SU-DHL-6 (cell line): ENCODE results near the gene MBD4.
"Not testable (repeated sequence)": the region's sequence is repeated elsewhere in the genome, so short reads cannot be mapped to it uniquely, and the experiment has no call there.

Experiments
- H2AFZ ChIP-seq: fragments of 200-600 bp; sonication (generic); 2 replicates; pipeline ENCODE4 v1.6.1; 2014; ENCODE audit warnings: low read depth, mild to moderate bottlenecking, moderate library complexity, mixed read lengths, antibody characterized with exemption, low read length; ENCODE audit not compliant: severe bottlenecking
- H3F3A ChIP-seq: fragments of 200-600 bp; shearing (Covaris generic); 2 replicates; pipeline ENCODE4 v1.6.0; 2016; ENCODE audit warnings: antibody characterized with exemption, mild to moderate bottlenecking; ENCODE audit not compliant: insufficient read depth
- H3K27ac ChIP-seq: fragments of 200-600 bp; sonication (generic); 2 replicates; pipeline ENCODE4 v1.5.1; 2016; ENCODE audit warnings: low read depth, mild to moderate bottlenecking, low read length, moderate library complexity, mixed read lengths
- H3K27me3 ChIP-seq: fragments of 200-600 bp; sonication (generic), shearing (Covaris generic); 2 replicates; pipeline ENCODE4 v1.6.0; 2014; ENCODE audit warnings: mild to moderate bottlenecking, low read length
- H3K36me3 ChIP-seq: fragments of 200-600 bp; sonication (generic); 2 replicates; pipeline ENCODE4 v1.6.1; 2014; ENCODE audit warnings: mild to moderate bottlenecking, low read length, mixed read lengths
- H3K4me2 ChIP-seq: fragments of 300-600, 200-600 bp; shearing (Covaris generic), sonication (generic); 2 replicates; pipeline ENCODE4 v1.6.0; 2014; ENCODE audit warnings: low read length, low read depth, mild to moderate bottlenecking; ENCODE audit not compliant: poor library complexity, severe bottlenecking
- H3K4me3 ChIP-seq: fragments of 200-600 bp; sonication (generic); 2 replicates; pipeline ENCODE4 v1.5.1; 2014; ENCODE audit warnings: antibody characterized with exemption, low read length, mild to moderate bottlenecking, mixed read lengths; ENCODE audit not compliant: insufficient read depth, poor library complexity, severe bottlenecking
- H3K79me2 ChIP-seq: fragments of 200-600 bp; sonication (generic); 2 replicates; pipeline ENCODE4 v1.6.1; 2014; ENCODE audit warnings: mild to moderate bottlenecking, low read length, moderate library complexity; ENCODE audit not compliant: insufficient read depth
- H3K9ac ChIP-seq: fragments of 200-600 bp; sonication (generic); 2 replicates; pipeline ENCODE4 v1.7.0; 2014; ENCODE audit warnings: mild to moderate bottlenecking, low read length
- H3K9me2 ChIP-seq: fragments of 200-600 bp; sonication (generic); replicated peaks from 2 replicates; pipeline ENCODE4 v1.6.1; 2014; ENCODE audit warnings: low read length; ENCODE audit not compliant: insufficient read depth
- H3K9me3 ChIP-seq: fragments of 200-600 bp; sonication (generic); 2 replicates; pipeline ENCODE4 v1.6.1; 2014; ENCODE audit warnings: low read length, mixed read lengths; ENCODE audit not compliant: insufficient read depth
- H4K20me1 ChIP-seq: fragments of 200-600 bp; sonication (generic); 2 replicates; pipeline ENCODE4 v1.6.1; 2014; ENCODE audit warnings: low read depth, mild to moderate bottlenecking, antibody characterized with exemption, low read length, moderate library complexity, mixed read lengths
- CTCF ChIP-seq: fragments of 200-600 bp; sonication (generic); IDR thresholded peaks from one replicate; pipeline ENCODE4 v1.5.1; 2017; ENCODE audit warnings: antibody characterized with exemption, mild to moderate bottlenecking, low read length, moderate library complexity; ENCODE audit not compliant: insufficient read depth, poor library complexity, severe bottlenecking
- EZH2phosphoT487 ChIP-seq: fragments of 200-600 bp; sonication (generic), shearing (Covaris generic); conservative IDR thresholded peaks from 2 replicates; pipeline ENCODE4 v1.6.1; 2018; ENCODE audit warnings: mild to moderate bottlenecking, antibody characterized with exemption, low read length, moderate library complexity, mixed read lengths

Gene MBD4

DNA sequence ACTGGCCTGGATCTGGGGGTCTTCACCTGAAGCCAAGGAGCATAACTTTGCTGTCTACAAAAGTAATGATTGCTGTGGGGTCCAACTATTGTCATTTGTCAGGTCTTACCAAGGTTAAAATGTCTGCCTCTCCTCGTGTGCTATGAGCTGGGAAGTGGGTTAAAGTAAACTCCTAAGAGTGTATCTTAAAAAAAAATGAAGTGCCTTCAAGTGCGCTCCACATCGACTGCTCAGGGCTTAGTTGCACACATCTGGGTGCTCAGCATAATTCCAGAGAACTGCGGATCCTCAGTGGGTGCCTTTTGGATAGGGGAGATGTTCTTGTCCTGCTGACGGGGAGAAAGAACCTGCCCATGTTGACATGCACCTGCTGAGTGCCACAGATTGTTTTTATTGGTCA lies 52.3 kb downstream of the MBD4 start:
- Histone ChIP-seq H3K27ac (no peak overlapping the region), H3F3A (no peaks in the 10 kb centered on the region), H3K79me2 (no peaks in the 10 kb centered on the region), H3K36me3 (no peaks in the 10 kb centered on the region), H3K4me3 (no peak overlapping the region), H3K27me3 (no peaks in the 10 kb centered on the region), H3K9me3 (no peaks in the 10 kb centered on the region), H4K20me1 (no peaks in the 10 kb centered on the region), H3K9me2 (no peaks in the 10 kb centered on the region), H3K4me2 (no peak overlapping the region), H3K9ac (no peak overlapping the region), H2AFZ (no peak overlapping the region)
- no peak for TF ChIP-seq EZH2phosphoT487
- no peak for TF ChIP-seq CTCF

DNA sequence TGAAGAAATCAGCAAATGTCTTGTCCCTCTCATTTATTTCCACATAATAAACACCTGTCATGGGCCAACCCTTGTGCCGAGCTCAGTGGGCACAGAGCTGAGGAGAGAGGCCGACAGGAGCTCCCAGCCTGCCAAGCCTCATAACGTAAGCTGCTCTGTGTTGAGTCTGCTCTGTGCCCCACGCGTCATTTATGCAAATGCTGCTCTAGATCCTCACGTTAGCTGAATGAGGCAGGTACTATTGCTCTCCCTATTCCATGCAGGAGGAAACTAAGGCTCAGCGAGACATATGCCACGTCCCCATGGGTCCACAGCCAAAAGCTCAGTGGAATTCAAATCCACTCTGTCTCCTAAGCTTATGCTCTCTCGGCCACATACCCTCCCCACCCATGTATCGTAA lies 52.8 kb downstream of the MBD4 start:
- H4K20me1 ChIP-seq: no peaks in the 10 kb centered on the region
- no peak overlapping the region for H3K9ac ChIP-seq
- no peaks in the 10 kb centered on the region for H3K79me2 ChIP-seq
- no peak overlapping the region for H3K4me2 ChIP-seq
- H3K4me3 ChIP-seq: no peak overlapping the region
- H3K27ac ChIP-seq: no peak overlapping the region
- no peaks in the 10 kb centered on the region for H3K27me3 ChIP-seq
- no peaks in the 10 kb centered on the region for H3K36me3 ChIP-seq
- no peak overlapping the region for H2AFZ ChIP-seq
- TF ChIP-seq CTCF: no peak
- H3K9me2 ChIP-seq: no peaks in the 10 kb centered on the region
- no peaks in the 10 kb centered on the region for H3K9me3 ChIP-seq
- no peaks in the 10 kb centered on the region for H3F3A ChIP-seq

GRCh38 chr3:129385507-129385906 lies 54.2 kb downstream of the MBD4 start:
- not testable (repeated sequence) for H3K9me3 ChIP-seq, H3F3A ChIP-seq, H3K27me3 ChIP-seq, H3K9me2 ChIP-seq, H3K4me2 ChIP-seq, H3K4me3 ChIP-seq, H4K20me1 ChIP-seq, H3K79me2 ChIP-seq, H2AFZ ChIP-seq, H3K36me3 ChIP-seq, H3K9ac ChIP-seq, H3K27ac ChIP-seq

DNA sequence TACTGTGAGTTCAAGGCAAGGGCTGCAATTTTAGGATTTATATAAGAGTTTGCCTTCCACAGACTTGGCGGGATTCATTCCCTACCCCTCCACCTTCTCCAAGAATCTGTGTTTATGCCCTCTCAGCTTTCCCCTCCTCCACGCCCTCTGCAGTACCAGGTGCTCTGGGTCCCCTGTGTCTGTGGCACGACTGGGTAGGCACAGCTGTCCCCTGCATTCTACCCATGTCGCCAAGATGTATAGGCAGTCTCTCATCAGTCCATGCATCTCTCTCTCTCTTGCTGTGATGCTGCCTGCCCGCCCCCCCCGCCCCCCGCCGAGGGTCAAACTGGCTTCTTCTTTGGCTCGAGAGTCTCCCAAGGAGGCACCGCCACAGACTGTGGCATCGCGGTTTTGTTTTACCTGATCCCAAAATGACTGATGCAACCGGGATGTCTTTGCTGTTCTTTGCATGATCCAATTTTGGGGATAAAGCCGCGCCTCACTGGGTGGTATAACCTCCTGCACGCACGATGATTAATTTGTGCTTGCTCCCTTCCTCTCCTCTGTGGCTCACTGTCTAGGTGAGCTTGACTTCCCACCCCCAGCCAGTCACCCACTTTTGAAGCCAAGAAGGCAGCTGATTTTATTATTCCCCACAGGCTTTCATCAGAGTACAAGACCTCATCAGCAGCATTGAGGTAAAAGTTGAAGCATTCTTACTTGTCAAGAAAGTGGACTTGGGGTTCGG lies 55.0 kb downstream of the MBD4 start:
- no peaks in the 10 kb centered on the region for H4K20me1 ChIP-seq
- H3F3A ChIP-seq: no peaks in the 10 kb centered on the region
- no peak overlapping the region for H2AFZ ChIP-seq
- TF ChIP-seq CTCF: no peak
- no peak for TF ChIP-seq EZH2phosphoT487
- peaks cover 5% of the 10 kb centered on the region; the same call in 1 of the 2 replicates for H3K9me3 ChIP-seq
- no peak overlapping the region for H3K4me2 ChIP-seq
- H3K79me2 ChIP-seq: no peaks in the 10 kb centered on the region
- H3K9ac ChIP-seq: no peak overlapping the region
- H3K27me3 ChIP-seq: no peaks in the 10 kb centered on the region
- H3K9me2 ChIP-seq: no peaks in the 10 kb centered on the region
- H3K36me3 ChIP-seq: no peaks in the 10 kb centered on the region
- no peak overlapping the region for H3K4me3 ChIP-seq
- H3K27ac ChIP-seq: no peak overlapping the region

DNA sequence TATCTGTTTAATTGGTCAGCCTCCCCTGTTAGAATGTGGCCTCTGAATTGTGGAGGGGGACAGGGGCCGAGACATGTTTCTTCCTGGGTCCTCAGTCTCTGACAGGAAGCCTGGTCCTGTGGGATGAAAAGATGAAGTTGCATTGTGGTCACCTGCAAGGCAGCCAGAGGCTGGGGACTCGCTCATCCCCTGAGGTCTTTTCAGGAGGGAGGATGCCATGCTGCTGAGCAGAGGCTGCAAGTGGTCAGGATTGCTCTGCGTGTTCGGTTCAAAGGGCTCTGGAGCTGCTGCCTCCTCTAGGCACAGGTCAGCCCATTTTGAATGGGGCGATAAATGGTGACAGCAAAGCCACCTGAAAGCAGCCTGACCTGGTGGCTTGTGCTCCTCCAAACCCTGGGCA lies 55.6 kb downstream of the MBD4 start:
- H3K79me2 ChIP-seq, H2AFZ ChIP-seq, H4K20me1 ChIP-seq, H3K4me2 ChIP-seq, H3K9me3 ChIP-seq, H3K4me3 ChIP-seq, H3K36me3 ChIP-seq, H3K27me3 ChIP-seq, H3K27ac ChIP-seq, H3F3A ChIP-seq, H3K9ac ChIP-seq, H3K9me2 ChIP-seq: not testable (repeated sequence)
